Hippocampal formation (tissue), 2 donors: ENCODE data around the gene SSTR4.

Experiments
- DNase-seq, 2 donors: peaks; one replicate each; lab custom pipeline; 2025; lab: John Stamatoyannopoulos, UW

Gene SSTR4

GRCh38 chr20:23065266-23066201, 30.4 kb downstream of the SSTR4 start:
- DNase-seq: no peak

GRCh38 chr20:23066772-23067171, 31.7 kb downstream of the SSTR4 start:
- DNase-seq: no peak

GRCh38 chr20:23068283-23068682, 33.2 kb downstream of the SSTR4 start:
- DNase-seq: no peak

- DNase-seq: no peak
Observed at GRCh38 chr20:23069108-23069507, 34.0 kb downstream of the SSTR4 start.

- DNase-seq: no peak
Observed at GRCh38 chr20:23071398-23071797, 36.3 kb downstream of the SSTR4 start.

GRCh38 chr20:23071996-23072395, 36.9 kb downstream of the SSTR4 start:
- no peak for DNase-seq

- DNase-seq: no peak
Observed at GRCh38 chr20:23072892-23073586, 37.9 kb downstream of the SSTR4 start.

GRCh38 chr20:23074052-23074451, 38.9 kb downstream of the SSTR4 start:
- no peak for DNase-seq

GRCh38 chr20:23077277-23077676, 42.2 kb downstream of the SSTR4 start:
- DNase-seq: no peak

- no peak for DNase-seq
Observed at GRCh38 chr20:23078351-23079015, 43.4 kb downstream of the SSTR4 start.

GRCh38 chr20:23079016-23079351, 43.9 kb downstream of the SSTR4 start:
- DNase-seq: no peak

- no peak for DNase-seq
Observed at GRCh38 chr20:23079926-23080325, 44.8 kb downstream of the SSTR4 start.

GRCh38 chr20:23080521-23080920, 45.4 kb downstream of the SSTR4 start:
- DNase-seq: no peak

GRCh38 chr20:23081263-23081819, 46.2 kb downstream of the SSTR4 start:
- DNase-seq: no peak

- no peak for DNase-seq
Observed at GRCh38 chr20:23082846-23083552, 47.9 kb downstream of the SSTR4 start.

GRCh38 chr20:23083553-23084220, 48.6 kb downstream of the SSTR4 start:
- DNase-seq: no peak

- no peak for DNase-seq
Observed at GRCh38 chr20:23084282-23084844, 49.3 kb downstream of the SSTR4 start.

GRCh38 chr20:23084845-23085365, 49.8 kb downstream of the SSTR4 start:
- no peak for DNase-seq

- no peak for DNase-seq
Observed at GRCh38 chr20:23085436-23086055, 50.4 kb downstream of the SSTR4 start.

- no peak for DNase-seq
Observed at GRCh38 chr20:23086056-23086566, 51.0 kb downstream of the SSTR4 start, which contains the start of gene CD93. Gene CD93, minus strand, starts transcription at chr20:23086324. Its CDS starts 132 bp downstream, at chr20:23086192.
